ENCODE results near the gene CLDN6. TPM values are rescaled to one million over a fixed set of nuclear protein-coding genes. Genes with fewer than 3 reads are reported as not detected.

The CLDN6 gene
- total RNA-seq, 1 donor: not detected

- no peak overlapping the region for H3K4me3 ChIP-seq (ENCODE audit: low read depth, low read length)
- TF ChIP-seq CTCF (IDR thresholded peaks at IDR 0.05; ENCODE audit: insufficient read depth, low read depth, low read length): no peak
- DNase-seq (ENCODE audit: low read depth): no peak
Observed at GRCh38 chr16:2987286-2987685, 30.7 kb downstream of the CLDN6 start.

GRCh38 chr16:2986623-2987188 lies 31.3 kb downstream of the CLDN6 start:
- no peak for TF ChIP-seq CTCF (IDR thresholded peaks at IDR 0.05; ENCODE audit: insufficient read depth, low read depth, low read length)

GRCh38 chr16:2985893-2986355 lies 32.1 kb downstream of the CLDN6 start:
- TF ChIP-seq CTCF (IDR thresholded peaks at IDR 0.05; ENCODE audit: insufficient read depth, low read depth, low read length): no peak
- no peak for DNase-seq (ENCODE audit: low read depth)
- H3K4me3 ChIP-seq (ENCODE audit: low read depth, low read length): no peak overlapping the region

More at GRCh38 chr16:2986623-2987188, 31.3 kb downstream of the CLDN6 start:
- no peak overlapping the region for H3K4me3 ChIP-seq (ENCODE audit: low read depth, low read length)
- no peak for DNase-seq (ENCODE audit: low read depth)

- no peak for DNase-seq (ENCODE audit: low read depth)
- H3K4me3 ChIP-seq (ENCODE audit: low read depth, low read length): no peak overlapping the region
- no peak for TF ChIP-seq CTCF (IDR thresholded peaks at IDR 0.05; ENCODE audit: insufficient read depth, low read depth, low read length)
Observed at GRCh38 chr16:2985462-2985861, 32.5 kb downstream of the CLDN6 start.

GRCh38 chr16:2983706-2984136 lies 34.3 kb downstream of the CLDN6 start:
- peak; percentile 81 for TF ChIP-seq CTCF (IDR thresholded peaks at IDR 0.05; ENCODE audit: insufficient read depth, low read depth, low read length)
- H3K4me3 ChIP-seq (ENCODE audit: low read depth, low read length): peak overlapping the region; percentile 37
- peak; percentile 73 for DNase-seq (ENCODE audit: low read depth)

- no peak for TF ChIP-seq CTCF (IDR thresholded peaks at IDR 0.05; ENCODE audit: insufficient read depth, low read depth, low read length)
- no peak for DNase-seq (ENCODE audit: low read depth)
- H3K4me3 ChIP-seq (ENCODE audit: low read depth, low read length): no peak overlapping the region
Observed at GRCh38 chr16:2982402-2982801, 35.6 kb downstream of the CLDN6 start.

GRCh38 chr16:2981899-2982250 lies 36.1 kb downstream of the CLDN6 start:
- no peak for DNase-seq (ENCODE audit: low read depth)
- H3K4me3 ChIP-seq (ENCODE audit: low read depth, low read length): no peak overlapping the region
- no peak for TF ChIP-seq CTCF (IDR thresholded peaks at IDR 0.05; ENCODE audit: insufficient read depth, low read depth, low read length)

Data from fibroblast of villous mesenchyme (primary cell).